GM19324 (cell line): ENCODE measurements around the gene RNF182.
"Not testable (repeated sequence)": the region's sequence is repeated elsewhere in the genome, so short reads cannot be mapped to it uniquely, and the experiment has no call there.

Experiments
- ATAC-seq: cut with Tn5 transposase; IDR thresholded peaks from one replicate; pipeline ENCODE4 v1.9.1; 2021; ENCODE audit warnings: mild to moderate bottlenecking, moderate library complexity; ENCODE audit not compliant: unreplicated experiment, low FRiP score

Gene RNF182

GRCh38 chr6:13952101-13952500 lies 27.3 kb downstream of the RNF182 start:
- ATAC-seq, result no peak

- ATAC-seq, result no peak
Observed at GRCh38 chr6:13953061-13953705, 28.4 kb downstream of the RNF182 start.

- ATAC-seq, result no peak
Observed at GRCh38 chr6:13965582-13966127, 40.9 kb downstream of the RNF182 start.

- ATAC-seq, result no peak
Observed at GRCh38 chr6:13971303-13971702, 46.6 kb downstream of the RNF182 start.

GRCh38 chr6:13972602-13973001 lies 47.9 kb downstream of the RNF182 start:
- not testable (repeated sequence) for ATAC-seq

GRCh38 chr6:13973422-13973821 lies 48.7 kb downstream of the RNF182 start:
- not testable (repeated sequence) for ATAC-seq

- ATAC-seq, result no peak
Observed at GRCh38 chr6:13978102-13978640, 53.4 kb downstream of the RNF182 start.

GRCh38 chr6:13978787-13979186 lies 54.0 kb downstream of the RNF182 start:
- ATAC-seq, result no peak

- ATAC-seq, result no peak
Observed at GRCh38 chr6:13979284-13980171, 54.8 kb downstream of the RNF182 start.

- ATAC-seq, result no peak
Observed at GRCh38 chr6:13980534-13980933, 55.8 kb downstream of the RNF182 start.

- ATAC-seq, result no peak
Observed at GRCh38 chr6:13985663-13986325, 61.0 kb downstream of the RNF182 start.

GRCh38 chr6:13986700-13987399 lies 62.1 kb downstream of the RNF182 start:
- no peak for ATAC-seq

- ATAC-seq, result no peak
Observed at GRCh38 chr6:13987400-13987865, 62.7 kb downstream of the RNF182 start.

GRCh38 chr6:13988049-13988738 lies 63.4 kb downstream of the RNF182 start:
- ATAC-seq, result no peak

- no peak for ATAC-seq
Observed at GRCh38 chr6:13988908-13989307, 64.2 kb downstream of the RNF182 start.

GRCh38 chr6:13989496-13990144 lies 64.9 kb downstream of the RNF182 start:
- ATAC-seq, result no peak

GRCh38 chr6:13990796-13991195 lies 66.0 kb downstream of the RNF182 start:
- ATAC-seq, result no peak

GRCh38 chr6:13991393-13991792 lies 66.6 kb downstream of the RNF182 start:
- ATAC-seq, result no peak
